Measurements from ENCODE around the gene FAM111A.
A peak's percentile ranks its signal among the peaks of the same experiment; 100 is the strongest.

Gene FAM111A

DNA sequence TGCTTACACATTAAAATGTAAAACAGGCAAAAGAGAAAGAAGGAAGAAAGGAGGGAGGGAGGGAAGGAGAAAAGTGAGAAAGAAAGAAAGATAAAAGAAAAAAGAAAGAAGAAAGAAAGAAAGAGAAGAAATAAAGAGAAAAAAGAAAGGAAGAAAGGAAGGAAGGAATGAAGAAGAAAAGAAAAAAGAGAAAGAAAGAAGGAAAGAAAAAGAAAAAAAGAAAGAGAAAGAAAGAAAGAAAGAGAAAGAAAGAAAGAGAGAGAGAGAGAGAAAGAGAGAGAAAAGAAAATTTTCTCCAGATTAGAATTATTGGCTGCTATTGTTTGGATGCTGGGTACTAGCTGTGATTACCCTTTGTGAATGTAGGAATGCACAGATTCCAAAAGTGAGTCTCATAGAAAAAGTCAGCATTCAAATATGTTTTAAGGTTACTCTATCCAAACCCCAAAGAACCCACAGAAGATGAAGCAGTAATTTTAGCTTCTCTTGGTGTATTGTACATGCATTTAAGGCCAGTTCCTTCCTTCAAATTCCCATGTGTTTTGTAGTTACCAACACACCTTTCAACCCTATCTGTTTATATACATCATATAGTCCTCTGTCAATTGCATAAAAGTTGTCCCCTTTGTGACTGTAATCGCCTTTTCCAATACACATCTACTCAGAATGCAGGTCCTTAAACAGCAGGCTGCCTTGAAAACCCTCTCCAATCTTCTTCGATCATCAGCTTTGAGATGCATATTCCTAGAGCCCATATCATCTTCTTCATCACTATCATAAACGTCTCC lies 789 bp upstream of the FAM111A start:
- DNase-seq (ENCODE audit: low read depth): peak; percentile 70

DNA sequence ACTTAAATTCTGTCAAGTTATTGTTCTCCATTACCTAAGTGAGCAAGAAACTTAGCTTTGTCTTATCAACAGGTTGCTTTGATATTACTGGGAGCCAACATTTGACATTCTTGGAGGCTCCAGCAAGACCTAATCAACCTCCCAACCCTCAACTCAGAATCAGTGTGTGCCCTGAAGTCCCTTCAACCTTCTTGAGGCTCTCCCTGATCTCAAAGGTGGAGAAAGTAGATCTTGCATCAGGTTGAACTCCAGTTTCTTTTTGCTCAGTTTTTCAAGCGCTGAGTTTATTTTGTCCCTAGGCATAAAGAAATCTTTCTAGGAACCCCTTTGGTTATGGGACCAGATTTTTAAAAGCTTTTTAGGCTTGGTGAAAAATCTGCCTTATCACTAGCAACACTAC lies 1.4 kb downstream of the FAM111A start:
- no peak for DNase-seq (ENCODE audit: low read depth)

DNA sequence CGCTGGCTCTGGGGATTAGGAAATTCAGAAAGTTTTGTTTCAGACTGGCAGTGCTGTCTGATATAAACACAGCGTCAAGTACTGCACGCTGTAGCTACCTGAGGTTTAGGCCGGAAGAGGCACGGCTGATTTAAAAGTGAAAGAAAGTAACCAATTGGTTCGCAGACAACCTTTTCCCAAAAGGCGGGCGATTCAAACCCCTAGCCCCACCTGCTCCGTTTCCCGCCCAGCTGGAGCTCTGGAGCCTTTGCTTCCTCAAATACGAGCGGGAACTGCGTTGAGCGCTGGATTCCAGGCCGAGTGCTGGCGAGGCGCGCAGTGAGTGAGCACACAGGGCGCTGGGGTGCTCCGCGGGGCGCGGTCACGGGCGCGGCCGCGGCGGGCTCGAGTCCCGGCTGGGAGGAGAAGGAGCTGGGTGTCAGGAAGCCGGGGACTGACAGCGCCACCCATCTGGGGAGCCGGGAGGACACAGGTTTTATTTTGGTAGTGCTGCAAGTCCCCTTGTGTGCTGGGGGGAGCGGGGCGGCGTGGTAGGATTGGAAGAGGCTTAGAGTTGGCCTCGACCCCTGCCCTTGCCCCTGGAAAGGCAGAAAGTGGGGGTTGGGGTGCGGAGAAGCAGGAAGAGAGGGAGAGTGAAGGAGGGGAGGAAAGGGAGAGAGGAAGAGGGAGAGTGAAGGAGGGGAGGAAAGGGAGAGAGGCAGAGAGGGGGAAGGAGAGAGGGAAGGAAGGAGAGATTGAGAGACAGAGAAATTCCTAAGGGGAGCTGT lies 2.1 kb downstream of the FAM111A start:
- peak; percentile 91 for DNase-seq (ENCODE audit: low read depth)

DNA sequence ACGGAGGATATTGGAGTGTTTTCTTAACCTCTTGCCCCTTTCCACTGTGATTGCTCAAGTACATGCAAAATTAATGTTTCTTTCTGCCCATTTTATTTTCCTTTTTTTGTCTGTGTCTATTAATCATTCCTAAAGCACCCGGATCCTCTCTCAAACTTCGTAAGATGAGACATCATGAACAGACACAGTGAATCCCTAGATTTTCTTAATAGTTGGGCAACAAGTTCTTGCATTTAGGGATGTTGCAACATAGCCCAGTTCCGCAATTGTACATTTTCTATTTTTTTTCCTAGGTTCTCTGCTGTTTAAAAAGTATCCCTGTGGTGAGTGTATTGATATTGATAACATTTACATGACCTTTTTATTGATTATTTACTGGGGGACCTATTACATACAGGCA lies 2.9 kb downstream of the FAM111A start:
- DNase-seq (ENCODE audit: low read depth): peak; percentile 77

DNA sequence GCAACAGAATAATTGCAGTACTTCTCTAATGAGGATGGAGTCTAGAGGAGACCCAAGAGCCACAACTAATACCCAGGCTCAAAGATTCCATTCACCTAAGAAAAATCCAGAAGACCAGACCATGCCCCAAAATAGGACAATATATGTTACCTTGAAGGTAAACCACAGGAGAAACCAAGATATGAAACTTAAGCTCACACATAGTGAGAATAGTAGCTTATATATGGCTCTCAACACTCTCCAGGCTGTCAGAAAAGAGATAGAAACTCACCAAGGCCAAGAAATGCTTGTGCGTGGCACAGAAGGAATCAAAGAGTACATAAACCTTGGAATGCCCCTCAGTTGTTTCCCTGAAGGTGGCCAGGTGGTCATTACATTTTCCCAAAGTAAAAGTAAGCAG lies 9.1 kb downstream of the FAM111A start:
- no peak for DNase-seq (ENCODE audit: low read depth)

DNA sequence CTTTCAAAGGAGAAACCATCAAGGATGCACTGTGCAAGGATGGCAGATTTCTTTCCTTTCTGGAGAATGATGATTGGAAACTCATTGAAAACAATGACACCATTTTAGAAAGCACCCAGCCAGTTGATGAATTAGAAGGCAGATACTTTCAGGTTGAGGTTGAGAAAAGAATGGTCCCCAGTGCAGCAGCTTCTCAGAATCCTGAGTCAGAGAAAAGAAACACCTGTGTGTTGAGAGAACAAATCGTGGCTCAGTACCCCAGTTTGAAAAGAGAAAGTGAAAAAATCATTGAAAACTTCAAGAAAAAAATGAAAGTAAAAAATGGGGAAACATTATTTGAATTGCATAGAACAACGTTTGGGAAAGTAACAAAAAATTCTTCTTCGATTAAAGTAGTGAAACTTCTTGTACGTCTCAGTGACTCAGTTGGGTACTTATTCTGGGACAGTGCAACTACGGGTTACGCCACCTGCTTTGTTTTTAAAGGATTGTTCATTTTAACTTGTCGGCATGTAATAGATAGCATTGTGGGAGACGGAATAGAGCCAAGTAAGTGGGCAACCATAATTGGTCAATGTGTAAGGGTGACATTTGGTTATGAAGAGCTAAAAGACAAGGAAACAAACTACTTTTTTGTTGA lies 9.8 kb downstream of the FAM111A start:
- DNase-seq (ENCODE audit: low read depth): no peak

DNA sequence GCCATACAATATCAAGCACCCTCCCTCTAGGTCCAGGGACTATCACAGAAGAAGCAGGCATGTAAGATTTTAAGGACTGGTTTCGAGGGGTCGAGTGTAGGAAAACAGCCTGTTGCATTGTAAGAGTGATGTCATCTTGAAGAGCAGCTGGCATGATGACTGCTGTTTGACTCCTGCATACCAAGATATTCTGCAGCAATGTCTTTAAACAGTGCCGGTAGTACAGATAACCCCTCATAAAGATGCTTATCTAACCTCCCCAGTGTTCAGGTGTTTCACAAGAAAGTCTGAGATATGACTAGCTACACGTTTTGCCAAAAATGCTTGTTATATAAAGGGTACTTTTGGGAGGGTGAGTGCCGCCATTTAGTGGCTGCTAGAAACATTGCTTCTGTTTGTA lies 12.0 kb downstream of the FAM111A start:
- no peak for DNase-seq (ENCODE audit: low read depth)

DNA sequence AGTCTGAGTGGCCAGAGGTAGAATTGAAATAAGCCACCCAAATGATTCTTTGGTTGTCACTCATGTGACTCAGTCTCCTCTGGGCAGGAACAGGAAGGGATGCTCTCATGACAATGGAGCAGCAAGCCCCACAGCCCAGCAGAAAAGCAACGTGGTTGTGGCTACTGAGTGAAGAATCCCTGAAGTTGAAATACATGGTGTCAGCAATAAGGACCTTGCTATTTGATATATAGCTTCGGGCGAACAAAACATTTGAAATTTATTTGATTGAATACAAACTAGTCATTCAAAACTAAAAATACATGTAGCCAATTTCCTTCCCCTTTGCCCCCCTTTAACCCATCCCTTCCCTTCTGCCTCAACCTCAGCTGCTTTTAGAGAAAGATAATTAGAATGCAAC lies 14.8 kb downstream of the FAM111A start:
- no peak for DNase-seq (ENCODE audit: low read depth)

DNA sequence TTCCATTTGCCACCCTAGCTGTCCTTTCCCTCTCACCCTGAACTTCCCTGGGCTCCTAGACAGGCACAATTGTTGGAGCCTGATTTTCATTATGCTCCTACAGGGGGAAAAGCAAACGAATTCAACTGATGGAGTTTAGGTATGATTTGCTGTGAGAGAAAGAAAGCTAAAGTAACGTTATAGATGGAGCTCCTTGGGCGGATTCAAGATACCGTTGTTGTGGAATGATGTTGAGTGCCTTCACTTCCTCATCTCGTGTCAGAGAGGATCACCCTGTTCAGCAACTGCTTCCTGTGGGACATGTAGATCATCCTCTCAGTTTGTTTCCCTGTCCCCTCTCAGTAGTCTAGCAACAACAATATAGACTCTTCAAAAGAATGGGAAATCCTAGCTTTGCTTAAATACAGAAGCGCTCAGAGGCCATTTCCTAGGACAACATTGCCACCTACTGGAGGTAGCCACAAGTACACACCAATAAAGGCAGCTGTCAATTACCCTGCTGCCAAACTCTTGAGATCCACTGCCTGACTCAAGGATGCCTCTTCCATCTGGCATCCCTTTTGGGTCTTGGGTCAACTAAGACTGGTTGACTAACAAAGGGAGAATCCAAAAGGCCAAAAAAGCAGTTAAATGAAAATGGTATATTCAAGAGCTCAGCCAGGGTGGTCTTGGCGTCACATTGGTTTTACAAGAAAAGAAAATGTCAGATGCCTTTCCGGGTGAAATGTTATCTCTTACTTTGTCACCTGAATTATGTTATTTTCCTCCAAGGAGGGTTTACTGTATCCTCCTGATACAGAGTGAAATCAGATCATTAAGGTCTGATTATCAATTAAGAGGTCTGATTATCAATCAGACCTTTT lies 15.8 kb downstream of the FAM111A start:
- DNase-seq (ENCODE audit: low read depth): peak; percentile 80

DNA sequence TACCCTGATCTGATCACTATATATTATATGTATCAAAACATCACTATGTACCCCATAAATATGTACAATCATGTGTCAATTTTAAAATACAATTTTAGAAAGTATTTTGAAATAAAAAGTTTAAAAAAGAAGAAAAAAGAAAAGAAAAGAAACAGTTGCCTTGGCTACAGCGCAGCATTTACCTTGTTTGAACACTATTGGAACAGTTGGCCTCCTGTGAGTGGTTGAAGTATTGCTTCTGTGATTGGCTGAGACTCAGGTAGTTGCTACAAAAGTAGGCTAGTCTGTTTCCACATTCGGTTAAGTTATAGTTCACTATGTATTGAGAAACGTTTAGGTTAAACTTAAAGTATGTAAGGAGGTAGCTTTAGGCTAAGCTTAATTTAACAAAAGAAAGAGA lies 21.4 kb downstream of the FAM111A start:
- no peak for DNase-seq (ENCODE audit: low read depth)

DNA sequence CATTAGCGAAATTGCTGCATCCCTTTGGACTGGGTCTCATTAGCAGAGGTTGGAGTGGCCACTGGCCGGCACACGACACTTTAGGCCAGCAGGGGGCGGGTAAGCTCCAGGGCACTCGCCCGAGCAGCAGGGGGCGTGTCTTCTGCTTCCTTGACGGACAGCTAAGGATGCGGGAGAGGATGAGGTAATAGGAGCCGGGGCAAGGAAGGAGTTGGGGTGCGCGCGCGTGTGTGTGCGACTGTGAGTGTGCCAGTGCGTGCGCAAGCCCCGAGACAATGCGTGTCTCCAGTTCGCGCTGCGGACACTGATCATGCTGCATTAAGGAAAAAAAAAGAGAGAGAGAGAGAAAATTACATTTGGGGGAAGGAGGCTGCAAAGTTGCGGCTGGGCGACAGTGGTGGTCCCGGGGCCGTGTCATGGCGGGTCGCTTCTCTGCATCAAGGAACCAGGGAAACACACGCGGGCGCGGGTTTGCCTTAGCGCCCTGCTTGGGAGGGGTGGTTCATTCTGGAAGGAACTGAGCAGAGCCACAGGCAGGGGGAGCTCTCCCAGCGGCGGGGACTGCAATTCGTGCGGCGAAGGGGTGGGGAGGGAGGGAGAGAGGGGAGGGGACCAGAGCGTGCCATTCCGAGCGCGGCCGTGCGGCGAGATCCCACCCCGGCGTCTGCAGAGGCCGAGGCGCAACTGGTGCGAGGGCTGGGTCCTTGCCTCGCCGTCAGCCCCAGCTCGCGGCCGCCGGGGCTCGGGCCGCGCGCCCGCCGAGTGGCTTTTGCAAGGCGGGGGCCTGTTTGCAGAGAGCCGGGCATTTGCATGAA lies 29.1 kb downstream of the FAM111A start, which contains the start of gene DTX4:
Gene DTX4 (plus strand): TSS at position 625 of the 815 bp plus-strand sequence. CDS start 464 bp downstream, outside the sequence.
- peak; percentile 86 for DNase-seq (ENCODE audit: low read depth)

DNA sequence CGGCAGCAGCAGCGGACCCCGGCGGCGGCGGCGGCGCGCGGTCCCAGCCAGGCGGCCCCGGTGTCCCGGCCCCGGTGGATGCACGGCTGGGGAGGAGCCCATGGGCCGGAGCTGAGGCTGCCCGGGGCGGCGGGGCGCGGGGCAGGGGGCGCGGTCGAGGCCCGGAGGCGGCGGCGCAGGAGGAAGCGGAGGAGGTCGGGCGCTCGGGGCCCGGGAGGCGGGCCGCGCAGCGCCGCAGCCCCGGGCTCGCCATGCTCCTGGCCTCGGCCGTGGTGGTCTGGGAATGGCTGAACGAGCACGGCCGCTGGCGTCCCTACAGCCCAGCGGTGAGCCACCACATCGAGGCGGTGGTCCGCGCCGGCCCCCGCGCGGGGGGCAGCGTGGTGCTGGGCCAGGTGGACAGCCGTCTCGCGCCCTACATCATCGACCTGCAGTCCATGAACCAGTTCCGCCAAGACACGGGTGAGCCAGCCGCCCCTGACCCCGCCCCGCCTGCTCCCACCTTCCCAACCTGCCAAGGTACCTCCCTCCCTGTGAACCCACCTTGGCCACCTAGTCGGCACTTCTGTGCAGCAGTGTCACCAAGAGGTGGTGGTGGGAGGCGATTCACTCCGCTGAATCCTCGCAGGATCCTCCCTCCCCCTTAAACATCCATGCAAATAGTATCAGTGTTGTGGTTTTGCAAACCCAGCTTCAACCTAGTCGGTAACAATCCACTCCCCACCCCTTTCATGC lies 29.9 kb downstream of the FAM111A start:
- DNase-seq (ENCODE audit: low read depth): no peak

DNA sequence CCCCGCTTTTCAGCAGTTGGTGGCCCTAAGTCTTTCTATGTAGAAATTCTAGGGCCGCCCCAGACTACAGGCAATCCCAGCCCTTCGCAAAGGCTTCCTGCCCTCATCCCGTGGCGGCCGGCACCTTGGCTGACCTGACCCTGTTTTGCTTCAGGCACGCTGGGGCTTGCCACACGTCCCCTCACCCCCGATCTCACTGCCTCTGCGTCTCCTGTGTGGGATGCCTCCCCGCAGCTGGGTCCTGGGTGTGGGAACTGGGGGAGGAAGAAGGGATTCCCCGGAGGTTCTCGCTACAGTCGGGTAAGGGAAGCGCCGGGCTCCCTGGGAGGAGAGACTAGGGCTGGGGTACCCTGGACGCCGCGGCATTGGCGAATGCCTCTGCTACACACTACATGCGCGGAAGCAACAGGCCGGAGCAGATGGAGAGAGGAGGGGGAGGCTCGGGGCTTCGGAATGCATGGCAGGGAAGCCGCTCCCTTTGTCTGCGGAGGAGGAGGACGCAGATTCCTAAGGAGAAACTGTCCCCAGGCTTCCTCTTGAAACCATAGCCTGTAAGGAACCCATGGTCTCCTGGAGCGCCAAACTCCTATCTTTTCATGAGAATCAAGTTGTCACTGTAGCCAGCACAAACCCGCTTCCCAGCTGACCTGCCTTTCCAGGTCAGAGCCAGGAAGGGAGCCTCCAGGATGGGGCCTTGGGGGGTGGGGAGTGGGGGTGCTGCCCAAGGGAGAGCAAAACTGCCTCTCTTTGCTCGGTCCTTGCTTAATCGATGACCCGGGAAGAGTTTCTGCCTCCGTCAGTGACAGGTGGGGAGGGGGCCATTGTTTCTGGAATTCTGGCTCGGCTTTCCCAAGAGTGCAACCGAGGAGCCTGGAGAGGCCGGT lies 30.7 kb downstream of the FAM111A start:
- peak; percentile 54 for DNase-seq (ENCODE audit: low read depth)

DNA sequence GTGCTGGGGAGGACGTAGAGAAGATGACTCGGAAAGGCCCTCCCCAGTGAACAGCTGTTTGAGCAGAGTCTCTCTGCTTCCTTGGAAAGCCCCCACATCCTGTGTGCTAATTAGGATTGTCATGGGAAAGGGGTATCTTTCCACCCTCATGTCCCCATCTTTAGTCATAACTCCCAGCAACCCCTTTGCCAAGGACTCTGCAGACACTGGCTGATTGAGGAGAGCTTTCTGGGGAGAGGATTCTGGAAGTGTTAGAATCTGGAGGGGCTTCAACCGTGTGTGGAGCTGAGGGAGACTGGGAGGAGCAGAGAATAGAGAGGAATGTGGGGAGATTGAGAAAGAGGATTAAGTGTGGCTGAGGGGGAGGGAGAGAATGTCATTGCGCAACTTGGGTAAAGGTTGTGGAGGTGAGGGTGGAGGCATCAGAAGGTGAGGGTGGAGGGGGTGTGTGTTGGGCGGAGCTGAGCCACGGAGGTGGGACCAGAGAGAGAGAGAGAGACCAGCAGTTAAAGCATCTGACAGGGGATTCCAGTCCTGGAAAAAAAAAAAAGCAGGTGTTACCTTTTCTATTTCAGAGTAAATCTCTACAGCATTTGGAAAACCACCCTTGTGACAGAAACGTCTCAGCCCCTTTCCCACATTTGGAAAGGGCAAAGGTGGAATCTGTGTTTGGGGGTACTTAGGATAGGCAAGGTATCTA lies 31.5 kb downstream of the FAM111A start:
- DNase-seq (ENCODE audit: low read depth): peak; percentile 36

DNA sequence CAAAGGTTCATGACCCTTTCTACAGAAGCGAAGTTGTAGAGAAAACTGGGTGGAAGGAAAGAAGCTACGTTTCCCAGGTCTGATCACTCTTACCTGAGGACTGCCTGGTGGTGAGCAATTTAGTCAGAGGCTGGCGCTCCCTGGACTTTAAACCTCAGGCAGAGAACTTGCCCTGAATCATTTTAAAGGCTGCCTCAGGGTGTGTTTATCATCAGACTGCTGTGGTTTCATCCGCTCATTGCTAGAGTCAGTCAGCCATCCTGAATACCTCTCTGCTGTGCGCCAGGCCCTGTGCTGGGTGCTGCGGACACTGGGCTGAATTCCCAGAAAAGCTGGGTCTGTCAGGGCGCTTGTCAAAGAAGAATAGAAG lies 32.0 kb downstream of the FAM111A start:
- peak; percentile 70 for DNase-seq (ENCODE audit: low read depth)

DNA sequence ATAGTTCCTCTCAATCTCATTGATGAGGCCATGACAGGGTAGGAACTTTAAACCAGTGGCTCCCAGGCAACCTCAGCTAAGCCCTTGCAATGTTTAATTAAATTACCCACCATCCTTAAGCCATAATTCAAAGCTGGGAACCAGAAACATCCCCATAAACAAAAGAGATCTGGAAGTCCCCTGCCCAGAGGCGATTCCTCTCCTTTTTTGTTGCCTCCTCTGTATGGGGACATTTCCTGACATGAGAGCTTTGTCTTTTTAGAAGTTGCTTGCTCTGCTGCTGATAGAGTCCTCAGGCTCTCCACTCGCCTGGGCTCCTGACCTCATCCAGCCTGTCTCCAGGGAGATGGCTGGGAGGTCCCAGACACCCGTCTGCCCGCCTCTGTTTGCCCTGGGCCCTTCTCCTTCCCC lies 32.4 kb downstream of the FAM111A start:
- no peak for DNase-seq (ENCODE audit: low read depth)

DNA sequence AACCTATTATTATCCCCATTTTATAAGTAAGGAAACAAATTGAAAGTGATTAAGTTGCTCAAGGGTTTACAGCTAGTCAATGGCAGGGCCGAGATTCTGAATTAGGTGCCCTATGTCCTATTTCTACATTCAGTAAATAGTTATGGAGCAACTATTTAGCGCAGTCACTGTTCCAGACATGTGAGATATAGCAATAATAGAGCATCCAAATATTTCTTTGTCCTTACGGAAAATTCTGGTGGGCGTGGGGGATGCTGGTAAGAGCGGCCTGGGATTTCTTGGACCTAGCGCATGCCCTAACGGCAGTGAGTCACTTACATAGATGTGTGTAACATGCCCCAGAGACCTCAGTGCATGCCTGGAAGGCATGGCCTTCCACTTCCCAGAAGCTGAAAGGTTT lies 33.7 kb downstream of the FAM111A start:
- no peak for DNase-seq (ENCODE audit: low read depth)

DNA sequence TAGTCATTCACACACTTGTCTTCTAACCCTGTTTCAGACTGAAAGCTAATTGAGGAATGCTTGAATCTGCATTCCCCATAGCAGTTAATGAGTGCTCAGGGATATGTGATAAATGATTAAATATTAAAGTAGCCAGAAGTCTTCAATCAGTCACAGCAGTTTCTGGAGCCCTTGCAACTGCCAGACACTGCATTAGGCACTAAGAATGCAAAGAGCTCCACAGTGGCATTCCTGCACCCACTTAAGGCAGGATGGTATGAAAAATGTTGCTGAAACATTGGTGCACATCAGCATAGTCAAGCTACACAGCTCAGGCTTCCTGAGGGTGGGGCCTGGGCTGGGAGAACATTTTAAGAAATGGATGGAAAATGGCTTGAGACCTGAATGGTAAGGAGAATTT lies 35.7 kb downstream of the FAM111A start:
- DNase-seq (ENCODE audit: low read depth): peak; percentile 20

DNA sequence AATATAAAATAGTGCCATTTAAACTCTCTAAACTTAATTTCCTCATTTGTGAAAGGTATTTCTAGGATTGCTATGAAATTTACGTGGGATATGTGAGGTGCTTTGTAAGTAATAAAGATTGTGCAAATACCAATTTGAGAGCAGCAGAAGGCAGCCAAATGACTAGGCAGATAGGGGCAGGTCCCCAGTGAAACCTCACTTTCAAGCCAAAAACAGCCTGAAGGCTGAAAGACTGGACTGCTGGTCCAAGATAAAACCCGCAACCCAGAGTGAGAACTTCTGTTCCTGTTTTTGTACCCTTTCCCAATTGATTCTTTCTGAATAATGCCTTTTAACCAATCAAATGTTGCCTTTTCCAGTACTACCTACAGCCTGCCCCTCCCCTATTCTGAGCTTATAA lies 36.5 kb downstream of the FAM111A start:
- DNase-seq (ENCODE audit: low read depth): no peak
